OCI-LY7 (cell line): ENCODE data around the gene RPS16.

ENCODE experiments used
- CTCF ChIP-seq: fragments of 200-600 bp; sonication (generic); conservative IDR thresholded peaks from 2 replicates; pipeline ENCODE4 v1.5.1; 2014; ENCODE audit warnings: mild to moderate bottlenecking, antibody characterized with exemption, low read length, moderate library complexity, mixed read lengths
- EZH2phosphoT487 ChIP-seq: fragments of 200-600 bp; sonication (generic); IDR thresholded peaks from 2 replicates; pipeline ENCODE4 v1.6.1; 2018; ENCODE audit warnings: low read depth, borderline replicate concordance, mild to moderate bottlenecking, mixed run types, antibody characterized with exemption, low read length, moderate library complexity, mixed read lengths

GRCh38 chr19:39390751-39391437 is 44.9 kb downstream of the RPS16 start, which contains the start of the genes MED29 and PAF1:
- TF ChIP-seq CTCF = peak; percentile 57; the same call in 1 of the 2 replicates
- no peak for TF ChIP-seq EZH2phosphoT487
